HG02973 (cell line): ENCODE results near the gene GTF2H4.
A peak's percentile ranks its signal among the peaks of the same experiment; 100 is the strongest.
"Not testable (repeated sequence)": the region's sequence is repeated elsewhere in the genome, so short reads cannot be mapped to it uniquely, and the experiment has no call there.

Experiments
- ATAC-seq: cut with Tn5 transposase; IDR thresholded peaks from one replicate; pipeline ENCODE4 v1.9.1; 2021; ENCODE audit warnings: moderate library complexity; ENCODE audit not compliant: unreplicated experiment

Gene GTF2H4

GRCh38 chr6:30907758-30908591 lies at the start of gene GTF2H4:
GTF2H4 (plus strand) TSS chr6:30908207.
- ATAC-seq: peak; percentile 86

GRCh38 chr6:30859726-30860125 lies 48.3 kb upstream of the GTF2H4 start:
- ATAC-seq: not testable (repeated sequence)

- no peak for ATAC-seq
These were observed 46.6 kb upstream of the GTF2H4 start for GRCh38 chr6:30861257-30862048.

GRCh38 chr6:30862156-30862875 lies 45.7 kb upstream of the GTF2H4 start:
- ATAC-seq: no peak

- ATAC-seq: no peak
These were observed 43.7 kb upstream of the GTF2H4 start for GRCh38 chr6:30864325-30864724.

- not testable (repeated sequence) for ATAC-seq
These were observed 38.7 kb upstream of the GTF2H4 start for GRCh38 chr6:30869241-30869749.

GRCh38 chr6:30870546-30870945 lies 37.5 kb upstream of the GTF2H4 start:
- ATAC-seq: no peak

GRCh38 chr6:30871592-30872183 lies 36.3 kb upstream of the GTF2H4 start:
- ATAC-seq: no peak

- no peak for ATAC-seq
These were observed 34.8 kb upstream of the GTF2H4 start for GRCh38 chr6:30873137-30873640.

GRCh38 chr6:30873795-30874194 lies 34.2 kb upstream of the GTF2H4 start:
- ATAC-seq: not testable (repeated sequence)

GRCh38 chr6:30875244-30876038 lies 32.6 kb upstream of the GTF2H4 start:
- no peak for ATAC-seq

GRCh38 chr6:30876039-30876730 lies 31.8 kb upstream of the GTF2H4 start:
- no peak for ATAC-seq

- no peak for ATAC-seq
These were observed 30.4 kb upstream of the GTF2H4 start for GRCh38 chr6:30877419-30878262.

GRCh38 chr6:30879684-30880427 lies 28.2 kb upstream of the GTF2H4 start:
- no peak for ATAC-seq

GRCh38 chr6:30880698-30881252 lies 27.2 kb upstream of the GTF2H4 start:
- no peak for ATAC-seq

GRCh38 chr6:30881392-30882203 lies 26.4 kb upstream of the GTF2H4 start:
- no peak for ATAC-seq
